Keratinocyte (primary cell): Measurements from ENCODE around the gene NRDC. TPM values are rescaled to one million over a fixed set of nuclear protein-coding genes. Genes with fewer than 3 reads are reported as not detected.

Experiments
- DNase-seq: peaks from one replicate; pipeline ENCODE4 v3.0.0-alpha.2; 2011; ENCODE audit warnings: low read depth, missing footprints, low spot score
- FAIRE-seq: peaks from 2 replicates; lab custom pipeline; 2011; peaks lifted over from hg19 to GRCh38; lab: Jason Lieb, UNC
- H2AFZ ChIP-seq: 2 replicates; pipeline ENCODE4 v1.6.0; 2012; ENCODE audit warnings: low read length, control low read depth, inconsistent platforms; ENCODE audit not compliant: control insufficient read depth
- H3K27ac ChIP-seq: 2 replicates; pipeline ENCODE4 v1.5.1; 2011; ENCODE audit warnings: low read length; ENCODE audit not compliant: control insufficient read depth, insufficient read depth
- H3K27me3 ChIP-seq: 3 replicates; pipeline ENCODE4 v1.6.0; 2011; ENCODE audit warnings: low read length; ENCODE audit not compliant: control insufficient read depth, insufficient read depth; ENCODE audit errors: extremely low read depth
- H3K36me3 ChIP-seq, 2 experiments: 2 replicates in 1 of 2; 3 replicates in 1 of 2; pipeline ENCODE4 v1.5.1; 2011; ENCODE audit warnings: low read length in 2 of 2, mild to moderate bottlenecking in 1 of 2; ENCODE audit not compliant: control insufficient read depth in 2 of 2, insufficient read depth in 2 of 2; ENCODE audit errors: extremely low read depth in 1 of 2
- H3K4me1 ChIP-seq: 3 replicates; pipeline ENCODE4 v1.5.1; 2011; ENCODE audit warnings: low read length; ENCODE audit not compliant: control insufficient read depth, insufficient read depth; ENCODE audit errors: extremely low read depth
- H3K4me2 ChIP-seq: 3 replicates; pipeline ENCODE4 v1.6.0; 2011; ENCODE audit warnings: low read depth, low read length; ENCODE audit not compliant: control insufficient read depth, insufficient read depth; ENCODE audit errors: extremely low read depth
- H3K4me3 ChIP-seq, 3 experiments: fragments of 200-600 bp in 1 of 3; sonication (generic) in 1 of 3; 2 replicates in 2 of 3; 3 replicates in 1 of 3; pipeline ENCODE4 v1.5.1; 2011 to 2016; ENCODE audit warnings: low read length in 3 of 3, mild to moderate bottlenecking in 3 of 3, control low read depth in 2 of 3, inconsistent platforms in 1 of 3, low read depth in 1 of 3, mixed read lengths in 1 of 3, mixed run types in 1 of 3, moderate library complexity in 1 of 3; ENCODE audit not compliant: control insufficient read depth in 2 of 3, insufficient read depth in 2 of 3; ENCODE audit errors: extremely low read depth in 1 of 3
- H3K79me2 ChIP-seq: 2 replicates; pipeline ENCODE4 v1.6.0; 2012; ENCODE audit warnings: low read length; ENCODE audit not compliant: control insufficient read depth, insufficient read depth
- H3K9ac ChIP-seq: 3 replicates; pipeline ENCODE4 v1.6.0; 2011; ENCODE audit warnings: low read length; ENCODE audit not compliant: control insufficient read depth, insufficient read depth; ENCODE audit errors: extremely low read depth
- H3K9me1 ChIP-seq: 3 replicates; pipeline ENCODE4 v1.6.0; 2011; ENCODE audit warnings: low read length; ENCODE audit not compliant: control insufficient read depth, insufficient read depth; ENCODE audit errors: extremely low read depth
- H3K9me3 ChIP-seq: 2 replicates; pipeline ENCODE4 v1.5.1; 2012; ENCODE audit warnings: low read depth, low read length; ENCODE audit not compliant: control insufficient read depth
- H4K20me1 ChIP-seq: 3 replicates; pipeline ENCODE4 v1.6.0; 2011; ENCODE audit warnings: low read length; ENCODE audit not compliant: control insufficient read depth, insufficient read depth; ENCODE audit errors: extremely low read depth
- EZH2 ChIP-seq: IDR thresholded peaks from one replicate; pipeline ENCODE4 v1.6.1; 2012; ENCODE audit warnings: inconsistent platforms, mild to moderate bottlenecking, low read length, moderate library complexity
- dilution Hi-C: fragments of 300-500 bp; cut with MboI; formaldehyde crosslinking; loops from one replicate; pipeline ENCODE4 v1.7.0; 2020; ENCODE audit warnings: low sequenced_read_pairs; ENCODE audit not compliant: extremely low pct_ligation_motif_present
- polyA plus RNA-seq, 5 experiments: library from polyadenylated mRNA; depleted of rRNA in 3 of 5; stranded (reverse) in 3 of 5; stranded (forward) in 1 of 5; unstranded in 1 of 5; fragments of >200 nt; gene quantifications; 1 replicate in 1 of 5; 2 replicates in 3 of 5; 3 replicates in 1 of 5; pipeline versions ENCODE4 v1.2.1 to v1.2.3, GENCODE V29; 2011 to 2012; ENCODE audit warnings: missing spikeins in 2 of 5, low read depth in 1 of 5, low replicate concordance in 1 of 5
- TF ChIP-seq, protein P1 (sequence below), 3 experiments: IDR thresholded peaks in 1 of 3; conservative IDR thresholded peaks in 1 of 3; optimal IDR thresholded peaks in 1 of 3; 2 replicates in 2 of 3; 3 replicates in 1 of 3; pipeline versions ENCODE3 to v1.5.1; 2011; ENCODE audit warnings: low read length in 3 of 3, mild to moderate bottlenecking in 3 of 3, moderate library complexity in 2 of 3, control low read depth in 1 of 3, inconsistent platforms in 1 of 3; ENCODE audit not compliant: insufficient read depth in 2 of 3; ENCODE audit errors: extremely low read depth in 1 of 3

NRDC gene
- polyA plus RNA-seq, 1 donor (not counting 4 experiments of a cell fraction or from before 2014, with no cell fraction given), result 183 TPM

DNA sequence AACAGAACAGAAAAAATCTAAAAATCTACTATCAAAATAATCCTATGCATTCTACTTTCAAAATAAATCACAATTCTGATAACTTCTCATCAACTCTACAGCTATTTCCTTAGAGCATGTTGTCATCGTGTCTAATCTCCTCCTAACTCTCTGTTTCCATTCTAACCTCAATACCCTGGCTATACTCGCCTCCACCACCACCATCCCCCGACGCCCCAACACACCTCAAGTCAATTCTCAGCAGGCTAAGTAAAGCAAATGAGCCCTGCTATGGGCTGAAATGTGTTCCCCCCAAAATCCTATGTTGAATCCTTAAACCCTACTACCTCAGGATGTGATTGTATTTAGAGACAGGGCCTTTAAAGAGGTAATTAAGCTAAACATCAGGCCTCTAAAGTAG, 34.6 kb downstream of the NRDC start:
- Histone ChIP-seq H3K79me2 (peaks cover 37% of the 10 kb centered on the region), H3K9ac (no peak overlapping the region), H3K27ac (no peak overlapping the region), H3K4me2 (no peak overlapping the region), H3K36me3 (peaks cover 0 to 3% of the 10 kb centered on the region in 2 experiments), H2AFZ (no peak overlapping the region), H3K4me1 (no peaks in the 10 kb centered on the region), H3K9me3 (no peaks in the 10 kb centered on the region), H3K9me1 (no peaks in the 10 kb centered on the region), H3K4me3 (no peak overlapping the region), H3K27me3 (no peaks in the 10 kb centered on the region), H4K20me1 (no peaks in the 10 kb centered on the region)
- no peak for TF ChIP-seq EZH2
- TF ChIP-seq, protein P1, sequence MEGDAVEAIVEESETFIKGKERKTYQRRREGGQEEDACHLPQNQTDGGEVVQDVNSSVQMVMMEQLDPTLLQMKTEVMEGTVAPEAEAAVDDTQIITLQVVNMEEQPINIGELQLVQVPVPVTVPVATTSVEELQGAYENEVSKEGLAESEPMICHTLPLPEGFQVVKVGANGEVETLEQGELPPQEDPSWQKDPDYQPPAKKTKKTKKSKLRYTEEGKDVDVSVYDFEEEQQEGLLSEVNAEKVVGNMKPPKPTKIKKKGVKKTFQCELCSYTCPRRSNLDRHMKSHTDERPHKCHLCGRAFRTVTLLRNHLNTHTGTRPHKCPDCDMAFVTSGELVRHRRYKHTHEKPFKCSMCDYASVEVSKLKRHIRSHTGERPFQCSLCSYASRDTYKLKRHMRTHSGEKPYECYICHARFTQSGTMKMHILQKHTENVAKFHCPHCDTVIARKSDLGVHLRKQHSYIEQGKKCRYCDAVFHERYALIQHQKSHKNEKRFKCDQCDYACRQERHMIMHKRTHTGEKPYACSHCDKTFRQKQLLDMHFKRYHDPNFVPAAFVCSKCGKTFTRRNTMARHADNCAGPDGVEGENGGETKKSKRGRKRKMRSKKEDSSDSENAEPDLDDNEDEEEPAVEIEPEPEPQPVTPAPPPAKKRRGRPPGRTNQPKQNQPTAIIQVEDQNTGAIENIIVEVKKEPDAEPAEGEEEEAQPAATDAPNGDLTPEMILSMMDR (optimal IDR thresholded peaks at IDR 0.05 in 1 of 3, IDR thresholded peaks at IDR 0.05 in 1 of 3, conservative IDR thresholded peaks at IDR 0.05 in 1 of 3; ENCODE audit: extremely low read depth in 1 of 3, insufficient read depth in 2 of 3, low read length in 3 of 3), result no peak
- DNase-seq (no peak), FAIRE-seq (no peak)
- dilution Hi-C loops, result no loop called here

DNA sequence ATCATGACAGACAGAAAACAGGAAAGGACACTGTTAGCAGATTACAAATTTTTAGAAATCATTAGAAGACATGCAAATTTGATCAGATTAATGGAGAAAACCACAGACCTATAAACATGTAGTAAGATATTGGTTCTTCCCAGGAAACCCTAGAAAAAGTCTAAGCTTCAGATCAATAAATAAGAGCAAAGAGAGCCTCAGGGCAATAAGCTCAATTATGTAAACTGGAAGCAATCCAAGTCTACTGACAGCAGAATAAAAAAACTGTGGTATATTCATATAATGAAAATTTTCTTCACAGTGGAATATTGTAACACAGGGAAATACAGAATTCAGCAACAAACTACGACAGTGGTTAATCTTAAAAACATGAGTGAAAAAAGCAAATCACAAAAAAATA, 36.3 kb downstream of the NRDC start:
- Histone ChIP-seq H3K27me3 (no peaks in the 10 kb centered on the region), H4K20me1 (no peaks in the 10 kb centered on the region), H3K9me1 (no peaks in the 10 kb centered on the region), H3K9ac (no peak overlapping the region), H3K79me2 (peaks cover 36% of the 10 kb centered on the region), H3K4me1 (no peaks in the 10 kb centered on the region), H3K36me3 (peaks cover 0 to 4% of the 10 kb centered on the region in 2 experiments), H3K9me3 (no peaks in the 10 kb centered on the region), H3K4me2 (no peak overlapping the region), H2AFZ (no peak overlapping the region), H3K27ac (no peak overlapping the region), H3K4me3 (no peak overlapping the region)
- dilution Hi-C loops, result no loop called here
- TF ChIP-seq EZH2, result no peak
- TF ChIP-seq, protein P1 (optimal IDR thresholded peaks at IDR 0.05 in 1 of 3, IDR thresholded peaks at IDR 0.05 in 1 of 3, conservative IDR thresholded peaks at IDR 0.05 in 1 of 3; ENCODE audit: extremely low read depth in 1 of 3, insufficient read depth in 2 of 3, low read length in 3 of 3), result no peak
- FAIRE-seq (no peak), DNase-seq (no peak)
